B cell (primary cell): Measurements from ENCODE around the gene RALGAPA2. TPM values are rescaled to one million over a fixed set of nuclear protein-coding genes. Genes with fewer than 3 reads are reported as not detected.

Experiments
- ATAC-seq: fragments of 200-7000 bp; cut with Tn5 transposase; one replicate; pipeline ENCODE4 v1.10.0; 2021; ENCODE audit warnings: low read depth, mild to moderate bottlenecking, moderate number of reproducible peaks, moderate library complexity
- CTCF ChIA-PET: fragments of 350-600 bp; sonication (Branson Sonifier 250); formaldehyde crosslinking; loops from one replicate; lab custom pipeline; 2021; ENCODE audit warnings: antibody characterized with exemption, inconsistent platforms; lab: Charles Lee
- POLR2A ChIA-PET: fragments of 350-600 bp; sonication (Branson Sonifier 250); formaldehyde crosslinking; loops from one replicate; lab custom pipeline; 2021; ENCODE audit warnings: antibody characterized with exemption; lab: Charles Lee
- DNase-seq: peaks from one replicate; pipeline ENCODE4 v3.0.0; 2013
- H2AFZ ChIP-seq: 2 replicates; pipeline ENCODE4 v1.6.1; 2012; ENCODE audit warnings: mild to moderate bottlenecking, low read depth, low read length; ENCODE audit not compliant: insufficient read depth, poor library complexity, severe bottlenecking
- H3K27ac ChIP-seq, 2 donors: 1 replicate in 1 of 2; 2 replicates in 1 of 2; pipeline ENCODE4 v1.5.1; 2012 to 2013; ENCODE audit warnings: low read length in 2 of 2, mild to moderate bottlenecking in 2 of 2, moderate library complexity in 1 of 2
- H3K27me3 ChIP-seq, 4 experiments: fragments of 200-600 bp in 1 of 4; sonication (generic) in 1 of 4; replicated peaks in 1 of 4; 1 replicate in 2 of 4; 2 replicates in 2 of 4; pipeline versions ENCODE4 v1.6.1 to v1.7.0; 2013 to 2016; ENCODE audit warnings: low read length in 3 of 4, mild to moderate bottlenecking in 2 of 4, mixed read lengths in 1 of 4, moderate library complexity in 1 of 4; ENCODE audit not compliant: insufficient read depth in 4 of 4, control insufficient read depth in 3 of 4; ENCODE audit errors: control extremely low read depth in 1 of 4
- H3K36me3 ChIP-seq, 2 experiments: replicated peaks in 1 of 2; 1 replicate in 1 of 2; 2 replicates in 1 of 2; pipeline versions ENCODE4 v1.6.1 to v1.7.1; 2013; ENCODE audit warnings: low read length in 1 of 2; ENCODE audit not compliant: insufficient read depth in 2 of 2, control insufficient read depth in 1 of 2; ENCODE audit errors: control extremely low read depth in 1 of 2, extremely low read depth in 1 of 2
- H3K4me1 ChIP-seq, 2 donors: fragments of 200-600 bp in 1 of 2; sonication (generic) in 1 of 2; 1 replicate in 1 of 2; 2 replicates in 1 of 2; pipeline versions ENCODE4 v1.5.1 to v1.6.1; 2013 to 2017; ENCODE audit warnings: low read length in 2 of 2; ENCODE audit not compliant: control insufficient read depth in 2 of 2, insufficient read depth in 2 of 2
- H3K4me2 ChIP-seq: replicated peaks from 2 replicates; pipeline ENCODE3; 2012; ENCODE audit warnings: mild to moderate bottlenecking, low read depth, low read length; ENCODE audit not compliant: poor library complexity, severe bottlenecking
- H3K4me3 ChIP-seq, 5 experiments: fragments of 200-600 bp in 1 of 5; sonication (generic) in 1 of 5; 1 replicate in 3 of 5; 2 replicates in 2 of 5; pipeline versions ENCODE4 v1.5.1 to v1.7.0; 2011 to 2016; ENCODE audit warnings: low read length in 4 of 5, mild to moderate bottlenecking in 4 of 5, low read depth in 2 of 5, control low read depth in 1 of 5, moderate library complexity in 1 of 5; ENCODE audit not compliant: insufficient read depth in 1 of 5; ENCODE audit errors: control extremely low read depth in 1 of 5, extremely low read depth in 1 of 5
- H3K79me2 ChIP-seq: fragments of 200-600 bp; sonication (generic); one replicate; pipeline ENCODE4 v1.6.0; 2016; ENCODE audit warnings: low read length; ENCODE audit not compliant: control insufficient read depth, insufficient read depth
- H3K9ac ChIP-seq: fragments of 200-600 bp; sonication (generic); 2 replicates; pipeline ENCODE4 v1.6.1; 2017; ENCODE audit warnings: mild to moderate bottlenecking, low read length, moderate library complexity
- H3K9me3 ChIP-seq, 3 donors: one replicate each; pipeline versions ENCODE4 v1.6.1 to v1.7.1; 2013; ENCODE audit warnings: low read length in 2 of 3; ENCODE audit not compliant: control insufficient read depth in 2 of 3, insufficient read depth in 1 of 3; ENCODE audit errors: control extremely low read depth in 1 of 3
- H4K20me1 ChIP-seq: 2 replicates; pipeline ENCODE4 v1.6.0; 2012; ENCODE audit warnings: mild to moderate bottlenecking, low read length; ENCODE audit not compliant: insufficient read depth, control insufficient read depth, poor library complexity, severe bottlenecking
- H3K27ac Mint-ChIP-seq: one replicate; pipeline ENCODE4 v1.8.0; 2021; ENCODE audit warnings: mixed read lengths
- H3K27me3 Mint-ChIP-seq: one replicate; pipeline ENCODE4 v1.8.0; 2021; ENCODE audit warnings: mixed read lengths
- H3K4me1 Mint-ChIP-seq: one replicate; pipeline ENCODE4 v1.8.0; 2021; ENCODE audit warnings: mixed read lengths
- H3K4me3 Mint-ChIP-seq: one replicate; pipeline ENCODE4 v1.8.0; 2021; ENCODE audit warnings: mixed read lengths
- H3K9me3 Mint-ChIP-seq: one replicate; pipeline ENCODE4 v1.8.0; 2022; ENCODE audit warnings: mixed read lengths; ENCODE audit not compliant: insufficient read depth
- EZH2 ChIP-seq: IDR thresholded peaks from 2 replicates; pipeline ENCODE4 v1.6.1; 2012; ENCODE audit warnings: borderline replicate concordance, low read depth, mild to moderate bottlenecking, moderate library complexity, low read length; ENCODE audit not compliant: insufficient read depth, poor library complexity, severe bottlenecking
- WGBS: methylation state at CpG from one replicate; pipeline ENCODE4 v1.1.5; 2013; ENCODE audit warnings: missing lambda C conversion rate; ENCODE audit not compliant: insufficient coverage; 5-methylcytosine and 5-hydroxymethylcytosine counted together
- intact Hi-C: fragments of 100-400 bp; cut with micrococcal nuclease; formaldehyde crosslinking; loops from one replicate; pipeline ENCODE4 v1.10.0; 2022
- polyA plus RNA-seq: library from polyadenylated mRNA; depleted of rRNA; stranded (reverse); fragments of >200 nt; gene quantifications from 2 replicates; pipeline ENCODE4 v1.2.3, GENCODE V29; 2012
- total RNA-seq, 2 donors: library from RNA; stranded (reverse); fragments of 120-200 nt in 1 of 2; gene quantifications; 1 replicate in 1 of 2; 2 replicates in 1 of 2; pipeline versions ENCODE4 v1.2.3 to v1.2.4, GENCODE V29; 2013 to 2022
- TF ChIP-seq, protein P1 (sequence below): fragments of 200-600 bp; IDR thresholded peaks from one replicate; pipeline ENCODE4 v1.8.0; 2022; ENCODE audit warnings: antibody characterized with exemption, mild to moderate bottlenecking

Gene RALGAPA2
- total and polyA plus RNA-seq, 2 donors (not counting 1 experiment from before 2014, with no cell fraction given) = 6.4 to 33.1 TPM

DNA sequence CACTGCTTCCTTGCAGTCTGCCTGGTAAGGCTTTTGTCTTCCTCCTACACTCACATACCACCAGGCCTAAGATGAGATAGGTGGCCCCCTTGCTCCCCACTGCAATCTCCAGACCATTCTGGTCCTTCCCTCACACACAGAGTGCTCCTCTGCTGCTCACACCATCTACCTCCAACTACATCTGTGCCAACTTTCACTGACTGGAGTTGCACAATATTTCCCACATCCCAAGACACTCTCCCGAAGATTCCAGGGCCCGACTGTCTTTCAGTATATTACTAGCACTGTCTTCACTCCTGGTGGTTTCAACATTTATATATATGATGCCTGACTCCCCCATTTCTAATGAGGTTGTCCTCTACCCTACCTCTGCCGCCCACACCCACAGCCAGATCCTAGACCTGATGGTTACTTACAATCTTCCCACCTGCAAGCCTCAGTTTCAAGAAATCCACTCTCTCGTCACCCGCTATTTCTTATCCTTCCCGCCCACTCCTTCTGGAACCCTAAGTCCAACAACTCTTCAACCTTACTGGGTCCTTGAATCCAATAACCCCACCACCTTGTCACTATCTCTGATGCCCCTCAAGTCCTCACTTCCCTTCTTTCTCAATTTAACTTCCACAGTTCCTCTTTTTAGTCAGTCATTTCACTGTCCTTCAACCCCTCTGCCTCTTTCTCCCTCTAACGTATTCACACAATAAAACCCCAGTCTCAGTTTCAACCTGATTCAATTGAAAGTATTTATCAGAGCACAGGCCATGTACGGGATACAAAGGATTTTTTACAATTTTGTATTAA, 21.6 kb downstream of the RALGAPA2 start:
- Histone ChIP-seq H3K4me1 (peaks cover 14 to 16% of the 10 kb centered on the region in 2 donors), H3K79me2 (peaks cover 76% of the 10 kb centered on the region), H3K27ac (no peak overlapping the region), H3K4me3 (no peak overlapping the region), H3K9ac (no peak overlapping the region), H3K4me2 (peak overlapping the region; percentile 34), H3K9me3 (no peaks in the 10 kb centered on the region), H2AFZ (no peak overlapping the region), H4K20me1 (peaks cover 13% of the 10 kb centered on the region), H3K36me3 (no peaks in the 10 kb centered on the region), H3K27me3 (no peaks in the 10 kb centered on the region)
- Mint-ChIP-seq H3K4me3 (no peak overlapping the region), H3K9me3 (no peaks in the 10 kb centered on the region), H3K27me3 (no peaks in the 10 kb centered on the region), H3K4me1 (peaks cover 15% of the 10 kb centered on the region), H3K27ac (no peak overlapping the region)
- DNase-seq = peak; percentile 17
- no peak for ATAC-seq
- intact Hi-C loops = no loop called here
- ChIA-PET CTCF (no interaction called here), POLR2A (no interaction called here)
- 96% methylated on average over 6 of the region's 8 CpGs for WGBS
- TF ChIP-seq EZH2 = no peak
- TF ChIP-seq, protein P1, sequence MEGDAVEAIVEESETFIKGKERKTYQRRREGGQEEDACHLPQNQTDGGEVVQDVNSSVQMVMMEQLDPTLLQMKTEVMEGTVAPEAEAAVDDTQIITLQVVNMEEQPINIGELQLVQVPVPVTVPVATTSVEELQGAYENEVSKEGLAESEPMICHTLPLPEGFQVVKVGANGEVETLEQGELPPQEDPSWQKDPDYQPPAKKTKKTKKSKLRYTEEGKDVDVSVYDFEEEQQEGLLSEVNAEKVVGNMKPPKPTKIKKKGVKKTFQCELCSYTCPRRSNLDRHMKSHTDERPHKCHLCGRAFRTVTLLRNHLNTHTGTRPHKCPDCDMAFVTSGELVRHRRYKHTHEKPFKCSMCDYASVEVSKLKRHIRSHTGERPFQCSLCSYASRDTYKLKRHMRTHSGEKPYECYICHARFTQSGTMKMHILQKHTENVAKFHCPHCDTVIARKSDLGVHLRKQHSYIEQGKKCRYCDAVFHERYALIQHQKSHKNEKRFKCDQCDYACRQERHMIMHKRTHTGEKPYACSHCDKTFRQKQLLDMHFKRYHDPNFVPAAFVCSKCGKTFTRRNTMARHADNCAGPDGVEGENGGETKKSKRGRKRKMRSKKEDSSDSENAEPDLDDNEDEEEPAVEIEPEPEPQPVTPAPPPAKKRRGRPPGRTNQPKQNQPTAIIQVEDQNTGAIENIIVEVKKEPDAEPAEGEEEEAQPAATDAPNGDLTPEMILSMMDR = no peak

DNA sequence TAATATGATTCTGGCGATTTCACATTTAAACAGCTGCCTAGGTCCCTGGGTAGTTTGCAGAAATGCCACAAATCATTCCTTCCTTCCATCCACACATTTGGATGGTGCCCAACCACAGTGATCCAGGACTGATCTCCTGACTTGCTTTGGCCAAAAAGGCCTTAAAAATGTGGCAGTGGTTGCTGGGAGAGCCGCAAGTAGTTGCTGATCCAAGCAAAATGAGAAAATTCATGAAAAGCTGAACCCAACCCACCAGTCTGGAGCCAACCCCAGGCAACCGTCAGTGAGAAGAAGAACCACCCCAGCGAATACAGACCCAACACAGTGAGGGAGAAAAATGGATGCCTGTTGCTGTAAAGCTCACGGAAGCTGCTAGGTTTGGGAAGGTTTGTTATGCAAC, 25.1 kb downstream of the RALGAPA2 start:
- WGBS = no CpG with 5 or more reads among the region's 5 CpGs
- CTCF ChIA-PET = no interaction called here
- Histone ChIP-seq H4K20me1 (peaks cover 13% of the 10 kb centered on the region), H3K4me3 (no peak overlapping the region), H2AFZ (no peak overlapping the region), H3K36me3 (no peaks in the 10 kb centered on the region), H3K9ac (no peak overlapping the region), H3K4me1 (peaks cover 25 to 35% of the 10 kb centered on the region in 2 donors), H3K27me3 (no peaks in the 10 kb centered on the region), H3K79me2 (peaks cover 65% of the 10 kb centered on the region), H3K27ac (no peak overlapping the region), H3K9me3 (no peaks in the 10 kb centered on the region), H3K4me2 (no peak overlapping the region)
- DNase-seq (no peak), ATAC-seq (no peak)
- Mint-ChIP-seq H3K27ac (no peak overlapping the region), H3K27me3 (no peaks in the 10 kb centered on the region), H3K9me3 (no peaks in the 10 kb centered on the region), H3K4me1 (peaks cover 44% of the 10 kb centered on the region), H3K4me3 (no peak overlapping the region)
- intact Hi-C loops = no loop called here
- POLR2A ChIA-PET = no interaction called here
- TF ChIP-seq EZH2 = no peak
- TF ChIP-seq, protein P1 = no peak
